Hepatic stellate cell (primary cell): ENCODE data around the gene VKORC1.
A peak's percentile ranks its signal among the peaks of the same experiment; 100 is the strongest.

Experiments used
- DNase-seq: peaks from one replicate; pipeline ENCODE4 v3.0.0; 2011; ENCODE audit warnings: low spot score

VKORC1 gene

DNA sequence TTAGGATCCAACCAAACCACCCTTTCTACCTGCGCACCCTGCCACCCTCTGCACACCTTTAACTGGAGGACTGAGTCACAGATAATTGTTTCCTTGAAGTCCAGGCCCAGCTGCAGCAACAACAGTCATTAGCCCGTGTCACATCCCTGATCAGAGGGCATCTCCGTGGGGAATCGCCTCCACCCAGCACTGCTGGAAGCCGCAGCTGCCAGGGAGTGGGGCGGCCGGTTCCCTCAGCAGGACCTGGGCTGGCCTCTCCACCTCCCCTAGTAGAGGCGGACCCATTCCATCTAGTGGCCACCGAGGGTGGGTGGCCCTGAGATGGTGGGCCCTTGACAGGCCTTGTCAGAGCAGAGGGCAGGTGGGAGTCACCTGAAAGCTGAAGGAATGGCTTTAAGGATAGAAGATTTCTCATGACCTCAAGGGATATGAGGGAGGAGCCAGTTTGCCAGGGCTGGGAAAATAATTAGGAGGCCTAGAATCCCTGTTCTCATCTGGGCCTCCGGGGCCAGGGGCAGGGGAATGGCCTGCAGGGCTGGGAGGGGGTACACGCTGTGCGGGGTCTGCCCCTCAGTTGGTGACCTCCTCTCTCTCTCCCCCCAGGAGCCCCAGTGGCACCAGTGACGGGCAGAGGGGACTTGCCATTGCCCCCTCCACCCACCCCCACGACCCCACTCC, 12.1 kb downstream of the VKORC1 start:
- no peak for DNase-seq

GRCh38 chr16:31081428-31082351, 12.9 kb downstream of the VKORC1 start:
- no peak for DNase-seq

DNA sequence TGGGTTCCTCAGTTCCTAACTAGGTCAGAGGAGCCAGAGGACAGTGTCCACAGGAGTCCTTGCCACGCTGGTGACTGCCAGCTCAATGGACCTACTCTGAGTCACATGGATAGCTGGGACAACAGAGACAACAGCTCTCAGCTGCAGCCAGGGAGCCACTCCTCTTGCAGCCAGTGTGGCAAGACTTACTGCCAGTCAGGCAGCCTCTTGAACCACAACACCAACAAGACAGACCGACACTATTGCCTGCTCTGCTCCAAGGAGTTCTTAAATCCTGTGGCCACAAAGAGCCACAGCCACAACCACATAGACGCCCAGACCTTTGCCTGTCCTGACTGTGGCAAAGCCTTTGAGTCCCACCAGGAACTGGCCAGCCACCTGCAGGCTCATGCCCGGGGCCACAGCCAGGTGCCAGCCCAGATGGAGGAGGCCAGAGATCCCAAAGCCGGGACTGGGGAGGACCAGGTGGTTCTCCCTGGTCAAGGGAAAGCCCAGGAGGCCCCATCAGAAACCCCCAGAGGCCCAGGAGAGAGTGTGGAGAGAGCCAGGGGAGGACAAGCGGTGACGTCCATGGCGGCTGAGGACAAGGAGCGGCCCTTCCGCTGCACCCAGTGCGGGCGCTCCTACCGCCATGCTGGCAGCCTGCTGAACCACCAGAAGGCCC, 13.7 kb downstream of the VKORC1 start:
- DNase-seq, result no peak

- no peak for DNase-seq
These were observed 14.5 kb downstream of the VKORC1 start for GRCh38 chr16:31080035-31080629.

DNA sequence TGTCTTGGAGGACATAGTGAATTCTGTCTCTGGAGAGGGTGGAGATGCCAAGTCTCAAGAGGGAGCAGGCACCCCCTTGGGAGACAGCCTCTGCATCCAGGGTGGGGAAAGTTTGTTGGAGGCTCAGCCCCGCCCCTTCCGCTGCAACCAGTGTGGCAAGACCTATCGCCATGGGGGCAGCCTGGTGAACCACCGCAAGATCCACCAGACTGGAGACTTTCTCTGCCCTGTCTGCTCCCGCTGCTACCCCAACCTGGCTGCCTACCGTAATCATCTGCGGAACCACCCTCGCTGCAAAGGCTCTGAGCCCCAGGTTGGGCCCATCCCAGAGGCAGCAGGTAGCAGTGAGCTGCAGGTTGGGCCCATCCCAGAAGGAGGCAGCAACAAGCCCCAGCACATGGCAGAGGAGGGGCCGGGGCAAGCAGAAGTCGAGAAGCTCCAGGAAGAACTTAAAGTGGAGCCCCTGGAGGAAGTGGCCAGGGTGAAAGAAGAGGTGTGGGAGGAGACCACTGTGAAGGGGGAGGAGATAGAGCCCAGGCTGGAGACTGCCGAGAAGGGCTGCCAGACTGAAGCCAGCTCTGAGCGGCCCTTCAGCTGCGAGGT, 15.2 kb downstream of the VKORC1 start:
- DNase-seq, result no peak

DNA sequence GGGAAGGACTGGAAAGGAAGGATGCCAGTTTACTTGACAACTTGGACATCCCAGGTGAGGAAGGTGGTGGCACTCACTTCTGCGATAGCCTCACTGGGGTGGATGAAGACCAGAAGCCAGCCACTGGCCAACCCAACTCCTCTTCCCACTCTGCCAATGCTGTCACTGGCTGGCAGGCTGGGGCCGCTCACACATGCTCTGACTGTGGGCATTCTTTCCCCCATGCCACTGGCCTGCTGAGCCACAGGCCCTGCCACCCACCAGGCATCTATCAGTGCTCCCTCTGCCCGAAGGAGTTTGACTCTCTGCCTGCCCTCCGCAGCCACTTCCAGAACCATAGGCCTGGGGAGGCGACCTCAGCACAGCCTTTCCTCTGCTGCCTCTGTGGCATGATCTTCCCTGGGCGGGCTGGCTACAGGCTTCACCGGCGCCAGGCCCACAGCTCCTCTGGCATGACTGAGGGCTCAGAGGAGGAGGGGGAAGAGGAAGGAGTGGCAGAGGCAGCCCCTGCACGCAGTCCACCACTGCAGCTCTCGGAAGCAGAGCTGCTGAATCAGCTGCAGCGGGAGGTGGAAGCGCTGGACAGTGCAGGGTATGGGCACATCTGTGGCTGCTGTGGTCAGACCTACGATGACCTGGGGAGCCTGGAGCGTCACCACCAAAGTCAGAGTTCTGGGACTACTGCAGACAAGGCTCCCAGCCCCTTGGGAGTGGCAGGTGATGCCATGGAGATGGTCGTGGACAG, 15.8 kb downstream of the VKORC1 start:
- DNase-seq, result no peak

DNA sequence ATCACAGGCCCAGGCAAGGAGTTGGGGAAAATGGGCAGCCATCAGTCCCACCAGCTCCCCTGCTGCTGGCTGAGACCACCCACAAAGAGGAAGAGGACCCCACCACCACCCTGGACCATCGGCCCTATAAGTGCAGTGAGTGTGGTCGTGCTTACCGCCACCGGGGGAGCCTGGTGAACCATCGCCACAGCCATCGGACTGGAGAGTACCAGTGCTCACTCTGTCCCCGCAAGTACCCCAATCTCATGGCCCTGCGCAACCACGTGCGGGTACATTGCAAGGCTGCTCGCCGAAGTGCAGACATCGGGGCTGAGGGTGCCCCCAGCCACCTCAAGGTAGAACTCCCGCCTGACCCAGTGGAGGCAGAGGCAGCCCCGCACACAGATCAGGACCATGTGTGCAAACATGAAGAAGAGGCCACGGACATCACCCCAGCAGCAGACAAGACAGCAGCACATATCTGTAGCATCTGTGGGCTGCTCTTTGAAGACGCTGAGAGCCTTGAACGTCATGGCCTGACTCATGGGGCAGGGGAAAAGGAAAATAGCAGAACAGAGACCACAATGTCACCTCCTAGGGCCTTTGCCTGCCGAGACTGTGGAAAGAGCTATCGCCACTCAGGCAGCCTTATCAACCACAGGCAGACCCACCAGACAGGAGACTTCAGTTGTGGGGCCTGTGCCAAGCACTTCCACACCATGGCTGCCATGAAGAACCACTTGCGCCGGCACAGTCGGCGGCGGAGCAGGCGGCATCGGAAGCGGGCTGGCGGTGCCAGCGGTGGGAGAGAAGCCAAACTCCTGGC, 16.8 kb downstream of the VKORC1 start:
- no peak for DNase-seq

GRCh38 chr16:31077024-31077423, 17.6 kb downstream of the VKORC1 start:
- no peak for DNase-seq

DNA sequence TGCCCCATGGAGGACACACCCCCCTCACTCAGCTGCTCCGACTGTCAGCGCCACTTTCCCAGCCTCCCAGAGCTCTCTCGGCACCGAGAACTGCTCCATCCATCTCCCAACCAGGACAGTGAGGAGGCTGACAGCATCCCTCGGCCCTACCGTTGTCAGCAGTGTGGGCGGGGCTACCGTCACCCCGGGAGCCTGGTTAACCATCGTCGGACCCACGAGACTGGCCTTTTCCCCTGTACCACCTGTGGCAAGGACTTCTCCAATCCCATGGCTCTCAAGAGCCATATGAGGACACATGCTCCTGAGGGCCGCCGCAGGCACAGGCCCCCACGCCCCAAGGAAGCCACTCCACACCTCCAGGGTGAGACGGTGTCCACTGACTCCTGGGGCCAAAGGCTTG, 18.3 kb downstream of the VKORC1 start:
- DNase-seq, result no peak

DNA sequence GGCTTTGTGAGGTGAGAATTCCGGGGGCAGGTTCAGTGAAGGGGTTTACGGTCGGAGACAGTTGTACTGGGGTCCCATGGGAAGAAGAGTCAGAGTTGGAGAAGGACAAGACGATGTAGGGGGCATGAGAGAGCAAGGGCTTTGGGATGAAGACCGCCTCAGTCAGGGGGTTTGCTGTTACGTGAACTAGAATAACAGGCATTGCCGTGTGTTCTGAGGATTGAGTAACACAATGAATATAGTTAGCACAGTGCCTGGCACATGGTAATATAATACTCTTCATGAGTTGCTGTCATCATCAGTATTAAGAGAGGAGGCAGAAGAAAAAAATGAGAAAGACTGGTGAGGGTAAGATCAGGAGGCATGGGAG, 19.8 kb downstream of the VKORC1 start:
- DNase-seq, result no peak

GRCh38 chr16:31073970-31074813, 20.4 kb downstream of the VKORC1 start, which contains the start of the genes ZNF646 and ZNF668:
ZNF646 (plus strand) TSS chr16:31074422; CDS start chr16:31076325, 1,903 bp downstream.
ZNF668 (minus strand) TSS chr16:31074240; CDS start chr16:31064459, 9,781 bp downstream.
- peak; percentile 98 for DNase-seq

- peak; percentile 96 for DNase-seq
These were observed 21.2 kb downstream of the VKORC1 start for GRCh38 chr16:31073142-31073969.

- peak; percentile 54 for DNase-seq
These were observed 22.0 kb downstream of the VKORC1 start for GRCh38 chr16:31072540-31073141.

DNA sequence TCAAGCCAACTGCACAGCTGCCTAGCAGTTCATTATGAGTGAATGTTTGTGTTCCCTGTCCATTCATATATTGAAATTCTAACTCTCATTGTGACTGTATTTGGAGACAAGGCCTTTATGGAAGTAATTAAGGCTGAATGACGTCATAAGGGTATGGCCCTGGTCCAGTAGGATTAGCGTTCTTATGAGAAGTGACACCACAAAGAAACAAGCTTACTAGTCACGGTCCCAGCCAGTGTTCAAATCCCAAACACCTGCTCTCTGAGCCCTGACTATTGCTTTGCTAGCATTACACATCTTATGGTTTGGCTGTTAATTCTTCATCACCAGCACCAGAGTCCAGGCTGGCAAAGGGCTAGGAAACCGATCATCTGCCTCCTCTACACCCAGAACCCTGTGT, 22.7 kb downstream of the VKORC1 start:
- no peak for DNase-seq

DNA sequence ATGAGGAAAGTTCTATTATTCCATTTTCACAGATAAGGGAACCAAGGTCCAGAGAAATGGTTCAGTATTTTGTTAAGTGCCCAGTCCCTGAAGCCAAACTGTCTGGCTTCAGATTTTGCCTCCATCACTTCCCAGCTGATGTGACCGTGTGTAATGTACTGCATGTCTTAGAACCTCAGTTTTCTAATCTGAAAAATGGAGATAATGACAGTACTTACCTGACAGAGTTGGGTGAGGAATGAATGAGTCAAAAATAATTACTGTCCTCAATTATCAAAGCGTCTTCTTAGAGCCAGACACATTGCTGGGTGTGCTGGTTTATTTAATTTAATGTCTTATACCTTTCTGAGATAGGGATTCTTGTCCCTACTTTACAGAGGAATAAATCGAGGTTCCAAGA, 27.3 kb downstream of the VKORC1 start:
- DNase-seq, result no peak

DNA sequence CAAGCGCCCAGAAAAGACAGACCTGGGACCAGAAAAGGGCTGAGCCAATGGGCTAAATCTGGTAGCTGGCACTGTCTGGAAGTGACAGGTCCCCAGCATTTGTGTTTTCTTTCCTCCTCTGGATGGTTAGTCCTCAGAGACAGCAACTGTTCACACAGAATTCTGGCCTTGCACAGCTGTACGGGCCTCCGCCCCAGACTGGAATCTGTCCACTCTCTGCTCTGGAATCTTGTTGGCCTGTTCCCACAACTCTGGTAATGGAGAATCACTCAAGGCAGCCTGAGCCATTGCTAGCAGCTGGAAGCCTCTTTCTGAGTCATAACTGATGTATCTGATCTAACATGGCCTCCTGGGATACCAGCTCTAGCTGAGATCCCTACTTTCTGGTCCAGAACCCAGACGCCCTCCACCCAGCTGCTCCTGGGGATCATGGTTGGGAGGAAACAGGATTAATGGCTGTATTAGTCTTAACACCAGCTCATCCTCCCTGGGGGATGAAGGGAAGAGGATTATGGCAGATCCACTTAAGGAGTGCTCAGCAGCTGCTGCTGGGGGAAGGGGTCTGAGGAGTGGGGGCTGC, 29.6 kb downstream of the VKORC1 start:
- DNase-seq, result peak; percentile 98

GRCh38 chr16:31063843-31064611, 30.6 kb downstream of the VKORC1 start:
- no peak for DNase-seq
